ENCODE results near the gene TPTE2.

- TF ChIP-seq CTCF (IDR thresholded peaks at IDR 0.05) (no peak), POLR2A (IDR thresholded peaks at IDR 0.05) (no peak)
Measured at GRCh38 chr13:19596086-19596485, 34.8 kb upstream of the TPTE2 start.
